ENCODE results near the gene UBB.

Gene UBB

DNA sequence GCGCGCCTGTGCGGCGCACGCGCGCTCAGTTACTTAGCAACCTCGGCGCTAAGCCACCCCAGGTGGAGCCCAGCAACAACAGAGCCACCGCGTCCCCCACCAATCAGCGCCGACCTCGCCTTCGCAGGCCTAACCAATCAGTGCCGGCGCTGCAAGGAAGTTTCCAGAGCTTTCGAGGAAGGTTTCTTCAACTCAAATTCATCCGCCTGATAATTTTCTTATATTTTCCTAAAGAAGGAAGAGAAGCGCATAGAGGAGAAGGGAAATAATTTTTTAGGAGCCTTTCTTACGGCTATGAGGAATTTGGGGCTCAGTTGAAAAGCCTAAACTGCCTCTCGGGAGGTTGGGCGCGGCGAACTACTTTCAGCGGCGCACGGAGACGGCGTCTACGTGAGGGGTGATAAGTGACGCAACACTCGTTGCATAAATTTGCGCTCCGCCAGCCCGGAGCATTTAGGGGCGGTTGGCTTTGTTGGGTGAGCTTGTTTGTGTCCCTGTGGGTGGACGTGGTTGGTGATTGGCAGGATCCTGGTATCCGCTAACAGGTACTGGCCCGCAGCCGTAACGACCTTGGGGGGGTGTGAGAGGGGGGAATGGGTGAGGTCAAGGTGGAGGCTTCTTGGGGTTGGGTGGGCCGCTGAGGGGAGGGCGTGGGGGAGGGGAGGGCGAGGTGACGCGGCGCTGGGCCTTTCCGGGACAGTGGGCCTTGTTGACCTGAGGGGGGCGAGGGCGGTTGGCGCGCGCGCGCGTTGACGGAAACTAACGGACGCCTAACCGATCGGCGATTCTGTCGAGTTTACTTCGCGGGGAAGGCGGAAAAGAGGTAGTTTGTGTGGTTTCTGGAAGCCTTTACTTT, at the start of gene UBB:
UBB (plus strand) TSS at position 452 of the 856 bp plus-strand sequence. CDS start 817 bp downstream, outside the sequence.
- peak; percentile 86 for DNase-seq (ENCODE audit: insufficient read length, low spot score)

DNA sequence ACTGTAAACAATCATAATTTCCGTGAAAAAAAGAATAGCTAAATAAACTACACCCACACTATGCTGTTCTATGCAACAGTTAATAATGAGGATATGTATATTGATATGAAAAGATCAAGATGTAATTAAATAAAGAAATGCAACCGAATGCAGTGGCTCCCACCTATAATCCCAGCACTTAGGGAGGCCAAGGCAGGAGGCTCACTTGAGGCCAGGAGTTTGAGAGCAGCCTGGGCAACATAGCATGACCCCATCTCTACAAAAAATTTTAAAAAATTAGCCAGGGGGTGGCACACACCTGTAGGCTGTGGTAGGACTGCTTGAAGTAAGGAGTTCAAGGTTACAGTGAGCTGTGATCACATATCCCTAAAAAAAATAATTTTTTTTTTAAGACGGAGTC, 42.5 kb upstream of the UBB start:
- no peak for FAIRE-seq

More for the DNA sequence above, at the start of gene UBB:
- peak; percentile 99 for TF ChIP-seq POLR2A (IDR thresholded peaks at IDR 0.05; ENCODE audit: low read depth, low read length)
- peak; percentile 20 for FAIRE-seq

DNA sequence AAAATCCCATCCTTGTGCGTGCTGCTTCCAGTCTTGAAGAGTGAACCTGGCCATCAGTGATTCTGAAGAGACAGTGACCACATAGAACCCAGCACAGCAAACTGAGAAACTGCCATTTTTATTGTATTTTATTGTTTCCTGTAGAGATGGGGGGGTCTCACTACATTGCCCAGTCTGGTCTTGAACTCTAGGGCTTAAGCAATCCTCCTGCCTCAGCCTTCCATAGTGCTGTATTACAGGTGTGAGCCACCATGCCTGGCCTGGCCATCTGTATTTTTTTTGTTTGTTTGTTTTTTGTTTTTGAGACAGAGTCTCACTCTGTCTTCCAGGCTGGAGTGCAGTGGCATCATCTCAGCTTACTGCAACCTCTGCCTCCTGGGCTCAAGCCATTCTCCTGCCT, 41.5 kb upstream of the UBB start:
- DNase-seq (ENCODE audit: insufficient read length, low spot score) (no peak), FAIRE-seq (no peak)
- TF ChIP-seq POLR2A (IDR thresholded peaks at IDR 0.05; ENCODE audit: low read depth, low read length): no peak

More for the DNA sequence above, 42.5 kb upstream of the UBB start:
- no peak for TF ChIP-seq POLR2A (IDR thresholded peaks at IDR 0.05; ENCODE audit: low read depth, low read length)
- no peak for DNase-seq (ENCODE audit: insufficient read length, low spot score)

DNA sequence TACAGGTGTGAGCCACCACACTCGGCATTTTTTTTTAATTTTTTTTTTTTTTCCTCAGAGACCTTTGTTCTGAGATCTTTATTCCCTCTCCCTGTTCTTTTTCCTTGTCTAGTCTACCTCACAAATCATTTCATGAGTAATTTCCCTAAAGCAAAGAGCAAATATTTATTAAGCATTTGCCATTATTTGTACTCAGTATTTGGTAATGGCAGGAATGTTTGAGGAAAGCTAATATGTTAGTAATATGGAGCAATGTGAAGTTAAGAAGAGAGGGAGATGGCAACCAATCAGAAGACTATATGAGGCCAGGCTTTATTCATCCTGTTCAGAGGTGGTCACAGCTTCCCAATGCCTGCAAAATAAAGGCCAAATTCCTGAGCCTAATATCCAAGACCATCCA, 40.9 kb upstream of the UBB start:
- DNase-seq (ENCODE audit: insufficient read length, low spot score) (no peak), FAIRE-seq (no peak)
- TF ChIP-seq POLR2A (IDR thresholded peaks at IDR 0.05; ENCODE audit: low read depth, low read length): no peak

DNA sequence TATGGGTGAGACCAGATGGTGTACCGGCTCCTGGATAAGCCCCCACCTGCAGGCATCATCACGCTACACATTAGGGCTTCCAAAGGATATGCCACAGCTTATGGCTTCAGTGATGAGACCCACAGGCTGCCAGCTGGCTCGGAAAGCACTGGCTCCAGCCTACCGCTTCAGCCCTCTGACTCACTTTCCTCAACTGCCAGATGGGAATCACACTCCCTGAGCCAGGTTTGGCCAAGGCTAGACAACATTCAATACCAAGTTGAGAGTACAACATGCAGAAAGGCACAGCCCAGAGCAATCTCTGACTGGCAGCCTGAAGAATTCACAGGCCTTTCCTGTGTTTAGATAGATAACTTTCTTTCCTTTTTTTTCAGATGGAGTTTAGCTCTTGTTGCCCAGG, 37.9 kb upstream of the UBB start:
- FAIRE-seq: no peak
- no peak for DNase-seq (ENCODE audit: insufficient read length, low spot score)
- no peak for TF ChIP-seq POLR2A (IDR thresholded peaks at IDR 0.05; ENCODE audit: low read depth, low read length)

DNA sequence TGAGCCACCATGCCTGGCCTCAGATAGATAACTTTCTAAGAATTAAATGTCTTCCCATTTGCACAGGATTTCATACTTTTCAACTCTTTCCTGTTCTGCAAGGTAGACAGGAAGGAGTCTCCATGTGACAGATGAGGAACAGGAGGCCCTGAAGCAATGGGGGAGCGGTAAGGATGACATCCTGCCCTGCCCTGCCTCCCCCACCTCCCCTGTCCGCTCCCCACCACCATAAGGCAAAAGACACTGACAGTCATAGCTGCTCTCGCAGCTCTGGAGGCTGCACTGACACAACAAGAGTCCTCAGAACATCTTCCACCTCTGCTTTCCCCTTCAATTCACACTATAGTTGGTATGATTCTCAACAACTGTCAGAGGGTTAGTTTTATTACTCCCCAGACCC, 37.3 kb upstream of the UBB start:
- FAIRE-seq (no peak), DNase-seq (ENCODE audit: insufficient read length, low spot score) (no peak)
- no peak for TF ChIP-seq POLR2A (IDR thresholded peaks at IDR 0.05; ENCODE audit: low read depth, low read length)

DNA sequence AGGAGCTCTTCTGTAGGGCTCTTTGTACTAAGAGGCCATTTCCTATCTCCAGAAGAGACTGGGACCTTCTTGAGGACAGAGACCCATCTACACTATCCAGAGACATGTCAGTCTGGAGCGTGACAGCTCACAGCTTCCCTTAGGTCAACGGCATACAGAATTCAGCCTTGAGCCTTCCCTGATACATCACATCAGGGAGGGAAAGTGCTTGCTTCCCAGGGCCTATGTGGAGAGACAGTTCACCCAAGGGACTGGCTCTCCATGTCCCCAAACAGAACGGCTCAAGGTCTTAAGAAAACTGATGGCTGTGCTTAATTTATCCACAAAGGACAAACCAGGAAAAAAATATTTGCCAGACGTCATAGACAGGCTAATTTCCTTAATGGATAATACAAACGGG, 35.3 kb upstream of the UBB start:
- FAIRE-seq: no peak
- TF ChIP-seq POLR2A (IDR thresholded peaks at IDR 0.05; ENCODE audit: low read depth, low read length): no peak
- DNase-seq (ENCODE audit: insufficient read length, low spot score): no peak

DNA sequence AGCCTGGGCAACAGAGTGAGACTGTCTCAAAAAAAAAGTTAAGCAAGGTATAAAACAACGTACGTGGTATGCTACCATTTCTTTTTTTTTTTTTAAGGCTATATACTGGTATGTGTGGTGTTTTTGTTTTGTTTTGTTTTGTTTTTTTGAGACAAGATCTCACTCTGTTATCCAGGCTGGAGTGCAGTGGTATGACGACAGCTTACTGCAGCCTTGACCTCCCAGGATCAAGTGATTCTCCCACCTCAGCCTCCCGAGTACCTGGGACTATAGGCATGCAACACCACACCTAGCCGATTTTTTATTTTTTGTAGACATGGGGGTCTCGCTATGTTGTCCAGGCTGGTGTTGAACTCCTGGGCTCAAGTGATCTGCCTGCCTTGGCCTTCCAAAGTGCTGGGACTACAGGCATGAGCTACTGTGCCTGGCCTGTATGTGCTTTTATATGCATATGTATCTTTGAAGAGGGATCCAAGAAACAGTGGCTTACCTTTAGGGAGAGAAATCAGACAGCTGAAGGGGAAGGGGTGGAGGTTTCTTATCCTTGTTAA, 34.1 kb upstream of the UBB start:
- FAIRE-seq (no peak), DNase-seq (ENCODE audit: insufficient read length, low spot score) (no peak)
- TF ChIP-seq POLR2A (IDR thresholded peaks at IDR 0.05; ENCODE audit: low read depth, low read length): no peak

DNA sequence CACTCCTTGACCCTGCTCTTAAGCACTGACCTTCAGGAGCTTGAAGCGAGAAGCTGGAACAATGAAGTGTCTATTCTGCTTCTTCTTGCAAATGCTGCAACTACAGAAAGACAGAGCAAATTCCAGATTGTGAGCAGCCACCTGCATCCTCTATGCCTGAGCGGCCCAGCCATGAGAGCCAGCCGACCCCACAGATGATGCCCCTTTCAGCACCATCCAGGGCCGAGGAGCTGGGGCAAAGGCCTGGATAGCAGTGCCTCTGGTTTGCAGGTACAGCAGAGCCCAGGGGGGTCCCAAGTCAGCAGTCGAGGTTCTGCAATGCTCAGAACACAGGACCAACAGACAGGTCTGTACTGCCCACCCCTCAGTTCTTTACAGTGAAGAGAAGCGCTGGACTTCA, 32.3 kb upstream of the UBB start:
- no peak for DNase-seq (ENCODE audit: insufficient read length, low spot score)
- no peak for FAIRE-seq
- TF ChIP-seq POLR2A (IDR thresholded peaks at IDR 0.05; ENCODE audit: low read depth, low read length): no peak

DNA sequence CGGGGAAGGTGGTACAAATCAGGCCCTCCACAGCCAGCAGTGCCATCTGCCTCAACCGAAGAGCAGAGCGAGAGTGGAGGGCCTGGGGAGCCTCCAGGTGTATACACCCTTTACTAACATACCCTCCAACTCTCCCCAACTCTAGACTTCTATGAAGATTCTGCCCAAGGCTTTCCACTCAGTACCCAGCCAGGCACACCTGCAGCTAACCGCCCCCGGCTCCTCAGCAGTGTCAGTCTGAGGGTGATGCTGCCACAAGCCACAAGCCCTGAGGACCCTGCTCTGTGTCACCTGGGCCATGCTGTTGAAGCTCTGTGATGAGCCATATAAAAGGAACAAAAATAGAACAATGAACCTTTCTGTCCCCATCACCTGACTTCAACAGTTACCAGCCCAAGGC, 31.5 kb upstream of the UBB start:
- FAIRE-seq (no peak), DNase-seq (ENCODE audit: insufficient read length, low spot score) (no peak)
- TF ChIP-seq POLR2A (IDR thresholded peaks at IDR 0.05; ENCODE audit: low read depth, low read length): no peak

DNA sequence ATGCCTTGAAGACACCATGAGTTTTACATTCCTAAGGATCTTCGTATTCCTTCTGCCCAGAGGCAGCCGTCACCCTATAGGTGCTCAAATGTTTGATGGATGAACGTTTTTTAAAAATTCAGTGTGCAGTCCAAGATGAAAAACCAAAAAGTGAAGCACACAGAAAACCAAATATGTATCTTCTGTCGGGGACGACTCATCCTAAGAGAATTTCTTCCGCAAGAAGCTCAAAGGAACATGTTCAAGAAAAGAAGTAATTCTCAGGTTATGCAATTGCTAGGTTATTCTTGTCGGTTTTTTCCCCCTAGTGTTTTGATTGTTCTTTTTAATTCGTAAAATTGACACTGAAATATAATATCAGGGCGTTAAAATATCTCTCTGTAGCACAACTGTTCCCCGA, 29.1 kb upstream of the UBB start:
- DNase-seq (ENCODE audit: insufficient read length, low spot score) (no peak), FAIRE-seq (no peak)
- TF ChIP-seq POLR2A (IDR thresholded peaks at IDR 0.05; ENCODE audit: low read depth, low read length): no peak

DNA sequence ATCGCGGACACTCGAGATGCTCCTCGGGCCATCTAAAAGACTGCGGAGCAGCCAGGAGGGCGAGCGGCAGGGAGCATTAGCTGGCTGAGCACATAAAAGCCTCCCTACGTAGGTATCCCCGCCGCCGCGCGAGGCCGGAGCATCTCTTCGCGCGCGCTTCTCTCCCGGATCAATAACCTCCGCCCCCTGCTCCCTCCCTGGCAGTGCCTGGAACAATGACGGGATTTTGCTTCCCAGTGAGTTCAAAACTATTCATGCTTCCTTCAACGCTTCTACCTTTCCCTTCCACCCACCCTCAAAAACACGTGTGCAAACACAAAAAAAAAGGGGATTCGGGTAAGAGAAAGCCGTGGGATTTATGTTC, 28.6 kb upstream of the UBB start:
- DNase-seq (ENCODE audit: insufficient read length, low spot score) (no peak), FAIRE-seq (no peak)
- no peak for TF ChIP-seq POLR2A (IDR thresholded peaks at IDR 0.05; ENCODE audit: low read depth, low read length)

DNA sequence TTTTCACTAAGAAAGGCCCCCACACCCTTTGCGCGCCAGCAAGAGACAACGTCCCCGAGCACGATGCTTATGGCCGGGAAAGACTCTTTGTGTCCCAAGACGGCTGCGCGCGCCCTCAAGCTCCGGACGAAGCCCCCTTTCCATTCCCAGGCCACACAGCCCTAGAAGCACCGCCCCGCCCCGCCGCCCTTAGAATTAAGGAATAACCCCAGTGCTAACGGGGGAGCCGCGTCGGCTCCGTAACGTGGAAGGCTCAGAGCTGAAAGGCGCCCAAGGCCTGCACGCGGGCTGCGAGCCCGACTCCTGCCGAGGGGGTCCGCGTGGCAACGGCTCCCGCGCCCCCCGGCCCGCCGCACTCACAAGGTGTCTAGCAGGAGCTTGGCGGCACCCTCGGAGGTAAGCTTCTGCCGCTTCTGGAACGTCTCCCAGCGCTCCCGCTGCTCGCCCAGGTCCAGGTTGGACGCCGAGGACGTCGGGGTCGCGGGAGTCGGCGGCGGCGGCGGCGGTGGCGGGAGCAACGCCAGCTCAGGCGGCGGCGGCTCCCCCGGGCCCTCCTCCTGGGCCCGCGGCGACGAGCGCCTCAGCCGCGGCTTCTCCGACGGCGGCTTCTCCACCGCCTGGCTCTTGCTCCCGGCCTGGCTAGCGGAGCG, 28.1 kb upstream of the UBB start:
- FAIRE-seq: no peak
- DNase-seq (ENCODE audit: insufficient read length, low spot score): no peak
- TF ChIP-seq POLR2A (IDR thresholded peaks at IDR 0.05; ENCODE audit: low read depth, low read length): no peak

DNA sequence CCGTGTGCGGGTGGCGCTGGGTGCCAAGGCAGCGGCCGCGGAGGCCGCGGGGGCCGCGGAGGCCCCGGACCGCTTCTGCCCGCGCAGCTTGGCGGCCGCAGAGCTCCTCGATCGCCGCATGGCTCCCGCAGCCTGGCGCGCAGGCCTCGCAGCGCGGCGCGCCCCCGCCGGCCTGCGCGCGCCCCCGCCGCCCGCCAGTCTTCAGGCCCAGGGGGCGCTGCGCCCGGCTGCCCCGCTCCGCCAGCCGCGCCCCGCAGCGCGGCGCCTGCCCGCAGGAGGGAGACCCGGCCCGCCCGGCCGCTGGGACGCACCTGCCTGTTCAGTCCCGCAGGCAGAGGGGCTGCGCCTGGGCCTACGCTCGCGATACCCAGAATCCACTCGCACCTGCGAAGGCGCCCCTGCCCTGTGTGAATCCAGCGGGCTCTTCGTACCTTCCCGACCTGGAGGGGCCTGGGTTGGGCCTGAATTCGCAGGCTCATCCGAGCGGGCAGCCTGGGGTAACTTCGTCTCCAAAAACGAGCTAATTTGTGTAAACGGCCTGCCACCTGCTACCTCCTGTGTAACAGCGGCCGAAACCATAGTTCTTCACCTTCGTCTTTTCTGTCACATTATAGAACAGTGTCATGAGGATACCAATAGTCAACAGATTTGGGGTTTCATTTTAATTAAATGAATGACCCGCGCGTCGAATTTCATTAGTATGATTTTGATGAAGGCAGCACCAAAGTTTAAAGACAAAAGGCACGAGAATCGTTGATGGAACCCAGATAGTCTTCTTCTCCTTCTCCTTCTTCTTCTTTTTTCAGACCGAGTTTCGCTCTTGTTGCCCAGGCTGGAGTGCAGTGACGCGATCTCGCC, 27.3 kb upstream of the UBB start, which contains the start of gene CENPV:
CENPV (minus strand) TSS at position 153 of the 858 bp plus-strand sequence; CDS start at position 120, 33 bp downstream.
- DNase-seq (ENCODE audit: insufficient read length, low spot score) (peak; percentile 40), FAIRE-seq (no peak)
- TF ChIP-seq POLR2A (IDR thresholded peaks at IDR 0.05; ENCODE audit: low read depth, low read length): peak; percentile 19; the same call in 1 of the 2 replicates

All from H54 (cell line).